Large intestine (tissue), 3 donors: Measurements from ENCODE around the gene KIF26A. TPM values are rescaled to one million over a fixed set of nuclear protein-coding genes. Genes with fewer than 3 reads are reported as not detected.

Experiments used
- DNase-seq, 2 donors: peaks; one replicate each; pipeline versions ENCODE4 v3.0.0 to v3.0.0-alpha.2; 2013
- H3K27ac ChIP-seq: one replicate; pipeline ENCODE4 v1.5.1; 2013; ENCODE audit warnings: low read length
- H3K27me3 ChIP-seq: 2 replicates; pipeline ENCODE4 v1.6.1; 2013; ENCODE audit warnings: low read length; ENCODE audit not compliant: control insufficient read depth, insufficient read depth
- H3K36me3 ChIP-seq: 2 replicates; pipeline ENCODE4 v1.6.1; 2013; ENCODE audit warnings: low read length; ENCODE audit not compliant: control insufficient read depth, insufficient read depth
- H3K4me1 ChIP-seq: one replicate; pipeline ENCODE4 v1.6.1; 2013; ENCODE audit warnings: low read length; ENCODE audit not compliant: control insufficient read depth, insufficient read depth
- H3K4me3 ChIP-seq: one replicate; pipeline ENCODE4 v1.5.1; 2013; ENCODE audit warnings: low read length
- H3K9me3 ChIP-seq: one replicate; pipeline ENCODE4 v1.6.1; 2013; ENCODE audit warnings: mild to moderate bottlenecking, low read depth, low read length, moderate library complexity; ENCODE audit not compliant: control insufficient read depth
- WGBS: methylation state at CpG from one replicate; pipeline ENCODE4 v1.1.5; 2013; ENCODE audit warnings: low lambda C conversion rate; ENCODE audit not compliant: insufficient coverage; 5-methylcytosine and 5-hydroxymethylcytosine counted together
- polyA plus RNA-seq: library from polyadenylated mRNA; unstranded; fragments of 120-200 nt; gene quantifications from one replicate; pipeline ENCODE4 v1.2.1, GENCODE V29; 2013

KIF26A gene
- polyA plus RNA-seq, 1 donor = 8.8 TPM

DNA sequence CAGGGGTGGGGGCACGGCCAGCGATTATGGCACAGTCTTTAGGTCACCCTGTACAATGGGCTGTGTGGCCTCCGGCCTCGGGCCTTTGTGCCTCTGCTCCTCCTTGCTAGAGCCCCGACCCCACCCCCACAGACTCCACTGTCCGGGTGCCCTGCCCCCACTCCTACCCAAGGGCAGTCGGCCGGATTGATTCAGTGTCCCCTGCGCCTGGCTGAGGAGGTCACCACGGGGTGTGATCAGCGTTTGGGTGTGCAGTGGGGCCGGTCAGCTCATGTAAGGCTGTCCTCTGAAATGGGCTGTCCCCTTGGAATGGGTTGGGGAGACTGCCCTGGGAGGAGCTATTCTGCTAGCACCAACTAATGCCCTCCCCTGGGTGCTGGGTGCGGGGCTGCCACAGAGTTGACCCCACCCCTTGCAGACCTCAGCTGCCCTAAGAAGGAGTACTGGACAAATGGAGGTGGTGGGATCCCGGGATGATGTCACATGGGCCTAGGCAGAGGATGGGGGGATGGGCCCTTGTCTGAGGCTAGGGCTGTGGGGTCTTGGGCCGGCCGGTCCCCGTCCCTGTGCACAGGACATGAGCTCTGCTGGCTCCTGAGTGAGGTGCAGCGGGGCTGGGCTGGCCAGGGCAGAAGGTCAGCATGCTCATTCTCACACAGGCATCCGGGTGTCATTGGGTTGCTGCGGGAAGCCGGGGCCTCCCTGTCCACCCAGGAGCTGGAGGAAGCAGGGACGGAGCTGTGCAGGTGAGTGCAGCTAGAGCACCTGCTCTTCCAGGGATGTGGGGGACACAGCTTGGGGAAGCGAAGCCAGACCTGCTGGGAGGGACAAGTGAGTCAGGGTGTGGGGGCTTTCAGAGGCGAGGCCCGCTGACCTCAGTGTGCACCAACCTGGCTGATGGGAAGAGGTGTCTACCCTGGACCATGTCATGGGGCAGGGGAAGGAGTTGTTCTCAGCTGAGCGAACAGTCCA, 29.5 kb upstream of the KIF26A start:
- no peaks in the 10 kb centered on the region for H3K4me1 ChIP-seq
- no peaks in the 10 kb centered on the region for H3K9me3 ChIP-seq
- H3K36me3 ChIP-seq = no peaks in the 10 kb centered on the region
- no peak overlapping the region for H3K4me3 ChIP-seq
- H3K27ac ChIP-seq = no peak overlapping the region
- DNase-seq = no peak
- no CpG with 5 or more reads among the region's 26 CpGs for WGBS
- H3K27me3 ChIP-seq = no peaks in the 10 kb centered on the region

DNA sequence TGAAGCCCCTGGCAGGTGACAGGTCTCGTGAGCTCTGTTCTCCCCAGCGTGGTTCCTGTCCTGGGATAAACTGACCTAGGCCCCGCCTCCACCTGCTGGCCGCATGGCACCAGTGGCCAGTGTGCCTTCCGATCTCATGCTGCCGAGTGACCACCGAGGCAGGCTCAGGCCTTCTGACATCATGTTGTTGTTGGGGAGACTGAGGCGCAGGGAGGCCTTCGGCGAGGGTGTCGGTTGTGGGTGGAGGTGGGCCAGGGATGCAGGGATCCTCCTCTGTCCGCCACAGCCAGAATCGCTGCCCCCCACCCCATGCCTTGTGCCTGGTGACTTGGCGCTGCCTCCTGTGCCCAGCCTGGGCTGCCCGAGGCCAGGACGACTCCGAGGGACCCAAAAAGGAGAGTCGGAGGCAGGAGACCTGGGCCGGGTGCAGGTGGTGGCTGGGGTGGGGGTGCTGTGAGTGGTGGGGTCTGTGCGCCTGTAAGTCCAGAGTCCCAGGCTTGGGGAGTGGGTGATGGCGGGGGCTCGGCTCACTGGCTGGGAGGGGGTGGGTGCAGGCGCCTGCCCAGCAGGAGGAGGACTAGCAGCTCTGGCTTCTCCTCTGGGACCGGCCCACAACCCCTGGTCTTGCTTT, 28.5 kb upstream of the KIF26A start:
- no peak for DNase-seq
- no peaks in the 10 kb centered on the region for H3K4me1 ChIP-seq
- peaks cover 2% of the 10 kb centered on the region for H3K27me3 ChIP-seq
- H3K4me3 ChIP-seq = no peak overlapping the region
- WGBS = no CpG with 5 or more reads among the region's 24 CpGs
- H3K27ac ChIP-seq = no peak overlapping the region
- H3K9me3 ChIP-seq = no peaks in the 10 kb centered on the region
- H3K36me3 ChIP-seq = no peaks in the 10 kb centered on the region

DNA sequence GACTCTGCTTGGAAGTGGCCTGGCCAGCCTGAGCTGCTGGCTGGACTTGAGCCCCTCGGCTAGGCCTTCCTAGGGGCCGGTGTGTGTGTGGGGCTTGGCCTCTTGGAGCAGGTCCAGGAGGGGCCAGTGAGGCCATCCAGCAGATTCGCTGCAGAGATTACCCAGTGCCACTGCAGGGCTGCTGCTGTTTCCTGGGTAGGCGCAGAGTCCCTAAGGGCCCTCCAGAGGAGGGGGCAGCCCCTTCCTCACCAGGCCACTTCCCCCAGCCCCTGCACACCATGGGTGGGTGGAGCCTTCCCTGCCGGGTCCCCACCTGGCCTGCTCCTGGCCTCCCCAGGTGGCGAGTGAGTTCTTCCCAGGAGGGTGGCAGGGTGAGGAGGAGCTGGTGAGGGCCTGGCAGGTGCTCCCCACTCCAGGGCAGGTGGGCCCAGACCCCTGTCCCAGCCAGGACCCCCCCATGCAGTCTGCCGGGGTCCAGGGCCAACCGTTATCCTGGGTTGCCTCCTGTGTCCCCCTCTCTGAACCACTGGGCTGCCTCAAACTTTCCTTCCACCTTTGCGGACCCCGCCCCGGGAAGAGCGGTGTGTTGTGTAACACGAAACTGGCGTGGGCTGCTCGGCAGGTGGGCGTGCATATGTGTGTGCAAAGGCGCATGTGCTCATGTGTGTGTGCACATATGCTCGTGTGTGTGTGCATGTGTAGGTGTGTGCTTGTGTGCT, 27.7 kb upstream of the KIF26A start:
- Histone ChIP-seq H3K36me3 (no peaks in the 10 kb centered on the region), H3K27ac (no peak overlapping the region), H3K9me3 (no peaks in the 10 kb centered on the region), H3K4me3 (no peak overlapping the region), H3K4me1 (no peaks in the 10 kb centered on the region), H3K27me3 (peaks cover 6% of the 10 kb centered on the region)
- DNase-seq = no peak
- WGBS = no CpG with 5 or more reads among the region's 18 CpGs

DNA sequence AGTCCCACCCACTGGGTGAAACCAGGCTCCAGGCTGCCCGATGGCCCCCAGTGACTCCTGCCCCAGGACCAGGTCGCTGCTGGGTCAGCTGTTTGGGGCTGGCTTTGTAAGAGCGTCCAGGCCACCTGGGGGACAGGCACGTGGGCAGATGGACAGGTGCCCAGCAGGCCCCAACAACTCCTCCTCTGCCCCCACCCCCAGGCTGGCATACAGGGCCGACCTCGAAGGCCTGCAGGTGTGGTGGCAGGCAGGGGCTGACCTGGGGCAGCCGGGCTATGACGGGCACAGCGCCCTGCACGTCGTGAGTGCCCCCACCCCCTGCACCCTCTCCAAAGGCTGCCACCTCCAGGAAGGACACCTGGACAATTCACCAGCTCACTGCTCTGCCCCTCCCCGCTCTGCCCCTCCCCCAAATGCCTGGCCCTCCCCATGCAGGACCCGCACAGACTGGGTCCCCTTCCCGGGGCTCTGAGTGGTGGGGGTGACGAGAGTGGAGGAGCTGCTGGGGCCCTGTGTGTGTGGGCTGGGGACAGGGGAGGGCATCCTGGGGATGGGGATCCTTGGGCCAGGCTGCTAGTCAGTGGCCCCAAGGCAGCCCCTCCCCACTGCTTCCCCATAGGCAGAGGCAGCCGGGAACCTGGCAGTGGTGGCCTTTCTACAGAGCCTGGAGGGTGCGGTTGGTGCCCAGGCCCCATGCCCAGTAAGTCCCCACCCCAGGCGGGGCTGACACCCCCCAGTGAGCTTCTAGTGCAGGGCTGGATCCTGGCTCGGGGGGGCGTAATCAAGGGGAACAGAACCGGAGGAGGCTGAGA, 26.9 kb upstream of the KIF26A start:
- Histone ChIP-seq H3K27ac (no peak overlapping the region), H3K4me3 (no peak overlapping the region), H3K27me3 (peaks cover 15% of the 10 kb centered on the region), H3K4me1 (peaks cover 2% of the 10 kb centered on the region), H3K36me3 (no peaks in the 10 kb centered on the region), H3K9me3 (no peaks in the 10 kb centered on the region)
- WGBS = no CpG with 5 or more reads among the region's 21 CpGs
- DNase-seq = no peak

DNA sequence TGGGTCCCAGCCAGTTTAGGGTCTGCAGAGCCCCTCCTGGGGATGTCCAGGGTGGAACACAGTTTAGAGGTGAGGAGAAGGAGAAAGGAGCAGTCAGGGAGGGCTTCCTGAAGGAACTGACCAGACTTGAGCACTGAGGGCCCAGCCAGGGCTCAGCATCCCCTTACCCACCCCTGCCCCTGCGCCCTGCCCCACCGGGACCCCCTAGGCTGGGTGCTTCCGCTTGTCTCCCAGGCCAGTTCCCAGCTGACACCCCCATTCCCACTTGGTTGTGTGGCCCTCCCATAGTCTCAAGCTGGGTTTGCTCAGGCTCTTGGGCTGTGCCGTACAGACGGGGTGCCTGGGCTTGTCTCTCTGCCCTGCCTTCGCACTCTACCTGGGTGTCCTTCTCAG, 26.3 kb upstream of the KIF26A start:
- Histone ChIP-seq H3K27me3 (peaks cover 16% of the 10 kb centered on the region), H3K36me3 (no peaks in the 10 kb centered on the region), H3K4me3 (no peak overlapping the region), H3K9me3 (no peaks in the 10 kb centered on the region), H3K27ac (no peak overlapping the region), H3K4me1 (peaks cover 2% of the 10 kb centered on the region)
- no CpG with 5 or more reads among the region's 6 CpGs for WGBS
- DNase-seq = no peak

DNA sequence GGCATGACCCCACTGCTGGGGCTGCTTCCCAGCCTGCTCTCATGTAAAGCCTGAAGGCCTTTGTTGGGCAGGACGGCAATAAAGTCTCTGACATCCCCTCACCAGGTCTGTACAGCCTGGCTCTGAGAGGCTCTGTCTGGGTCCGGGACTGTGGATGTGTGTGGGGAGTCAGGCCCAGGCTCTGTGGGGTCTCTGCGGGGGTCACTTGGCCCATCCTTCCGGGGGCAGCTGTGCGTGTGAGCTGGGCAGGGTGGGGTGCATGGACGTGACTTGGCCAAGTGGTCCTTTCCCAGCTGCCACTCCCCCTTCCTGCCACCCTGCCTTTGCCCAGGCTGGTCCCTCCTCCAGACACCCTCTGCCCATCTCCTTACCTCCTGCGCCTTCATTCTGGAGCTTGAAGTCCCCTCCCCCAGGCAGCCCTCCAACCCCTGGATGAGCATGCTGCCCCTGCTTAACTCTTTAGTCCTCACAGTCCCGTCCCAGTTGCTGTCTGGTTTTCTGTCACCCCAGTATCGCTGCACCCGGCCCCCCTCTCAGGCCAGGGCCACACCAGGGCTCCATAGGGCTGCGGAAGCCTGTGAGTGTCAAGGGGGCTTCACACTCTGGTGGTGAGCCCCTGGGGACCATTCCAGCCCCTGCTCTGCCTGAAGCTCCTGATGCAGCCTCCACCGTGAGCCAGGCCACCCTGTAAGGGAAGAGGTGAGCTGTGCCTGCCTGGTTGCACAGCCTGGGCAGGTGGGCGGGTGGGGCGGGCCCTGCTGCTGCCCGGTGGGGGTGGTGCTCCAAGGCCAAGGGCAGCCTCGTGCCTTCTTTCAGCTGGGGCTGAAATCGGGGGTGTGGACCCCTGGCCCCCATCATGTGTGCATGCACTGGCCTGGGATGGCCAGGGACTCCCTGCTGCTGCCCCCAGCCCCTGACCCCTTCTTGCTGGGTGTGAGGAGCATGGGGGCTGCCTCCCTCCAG, 25.5 kb upstream of the KIF26A start:
- H3K4me1 ChIP-seq = peaks cover 5% of the 10 kb centered on the region
- H3K27me3 ChIP-seq = peaks cover 24% of the 10 kb centered on the region
- H3K27ac ChIP-seq = no peak overlapping the region
- no peak overlapping the region for H3K4me3 ChIP-seq
- H3K9me3 ChIP-seq = no peaks in the 10 kb centered on the region
- no peaks in the 10 kb centered on the region for H3K36me3 ChIP-seq
- no CpG with 5 or more reads among the region's 17 CpGs for WGBS
- DNase-seq = no peak

DNA sequence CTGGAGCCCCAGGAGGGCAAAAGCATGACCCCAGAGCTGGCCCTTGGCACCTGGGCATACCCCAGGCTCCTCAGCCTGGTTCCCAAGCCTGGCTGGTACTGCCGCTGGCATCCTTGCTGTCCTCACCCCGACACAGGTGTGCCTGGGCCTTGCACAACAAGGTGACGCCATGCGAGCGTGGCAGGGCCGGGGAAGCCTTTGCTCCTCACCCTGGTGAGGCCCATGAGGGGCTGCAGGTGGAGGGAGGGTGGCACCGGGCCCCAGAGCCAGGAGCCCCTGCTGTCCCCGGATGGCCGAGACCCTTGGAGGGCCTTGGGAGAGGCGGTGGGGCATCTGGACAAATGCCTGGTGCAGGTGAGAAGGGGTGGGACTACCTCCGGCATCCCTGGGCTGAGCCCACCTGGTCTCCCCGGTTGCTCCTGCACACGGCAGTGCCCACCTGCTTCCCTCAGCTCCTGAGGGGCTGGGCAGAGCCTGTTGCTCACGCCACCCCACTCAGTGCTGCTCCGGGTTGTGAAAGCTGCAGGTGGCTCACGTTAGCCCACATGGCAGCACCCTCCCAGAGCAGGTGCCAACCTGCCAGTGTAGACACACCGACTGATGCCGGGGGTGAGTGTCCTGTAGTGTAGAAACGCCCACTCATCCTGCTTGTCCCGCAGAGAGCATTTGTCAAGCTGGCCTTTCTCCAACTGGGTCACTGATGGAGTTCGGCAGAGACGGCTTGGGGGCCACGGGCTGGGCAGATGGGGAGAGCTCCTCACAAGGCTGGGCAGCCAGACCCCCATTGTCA, 24.6 kb upstream of the KIF26A start:
- no peak overlapping the region for H3K4me3 ChIP-seq
- no CpG with 5 or more reads among the region's 23 CpGs for WGBS
- DNase-seq = no peak

DNA sequence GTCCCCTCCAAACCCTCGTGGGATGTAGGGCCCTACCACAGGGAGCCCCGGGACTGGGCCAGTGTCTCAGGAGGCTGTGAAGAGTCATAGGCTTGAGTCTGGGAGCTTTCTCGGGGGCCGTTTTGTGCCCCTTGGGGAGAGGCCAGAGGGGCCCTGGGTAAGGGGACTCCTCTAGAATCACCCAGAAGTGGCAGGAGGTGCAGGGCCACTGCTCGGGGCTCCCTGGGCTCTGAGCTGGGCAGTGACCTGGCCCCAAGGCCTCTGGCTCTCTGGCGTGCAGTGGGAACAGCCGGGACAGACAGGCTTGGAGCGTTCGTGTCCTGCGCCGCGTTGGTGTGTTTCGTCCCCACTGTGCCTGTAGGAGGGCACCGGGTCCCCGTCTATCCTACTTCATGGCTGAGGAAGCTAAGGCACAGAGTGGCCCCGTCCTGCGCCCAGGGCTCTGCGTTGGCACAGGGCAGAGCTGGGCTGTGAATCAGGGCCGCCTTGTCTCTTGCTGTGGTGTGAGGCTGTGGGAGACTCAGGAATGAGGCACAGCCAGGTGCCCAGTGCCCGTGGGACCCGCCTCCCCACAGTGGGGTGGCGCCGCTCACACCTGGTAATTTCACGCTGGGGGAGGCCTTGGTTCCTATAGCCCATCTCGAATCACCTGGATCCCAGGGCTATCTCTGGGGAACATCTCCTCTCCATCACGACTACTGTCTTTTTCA, 23.8 kb upstream of the KIF26A start:
- peaks cover 5% of the 10 kb centered on the region for H3K4me1 ChIP-seq
- peaks cover 40% of the 10 kb centered on the region for H3K27me3 ChIP-seq
- 60% methylated on average over 1 of the region's 26 CpGs for WGBS
- H3K9me3 ChIP-seq = no peaks in the 10 kb centered on the region
- no peaks in the 10 kb centered on the region for H3K36me3 ChIP-seq
- no peak overlapping the region for H3K4me3 ChIP-seq
- DNase-seq = no peak
- no peak overlapping the region for H3K27ac ChIP-seq

More for the DNA sequence above, 24.6 kb upstream of the KIF26A start:
- Histone ChIP-seq H3K4me1 (peaks cover 5% of the 10 kb centered on the region), H3K27ac (no peak overlapping the region), H3K36me3 (no peaks in the 10 kb centered on the region), H3K9me3 (no peaks in the 10 kb centered on the region), H3K27me3 (peaks cover 33% of the 10 kb centered on the region)
